COLO668 (cell line): ENCODE data around the gene PLCH2.
A peak's percentile ranks its signal among the peaks of the same experiment; 100 is the strongest.
"Not testable (repeated sequence)": the region's sequence is repeated elsewhere in the genome, so short reads cannot be mapped to it uniquely, and the experiment has no call there.

Source experiments
- DNase-seq: peaks from one replicate; lab custom pipeline; 2025; ENCODE audit not compliant: unreplicated experiment; lab: John Stamatoyannopoulos, UW

The PLCH2 gene

DNA sequence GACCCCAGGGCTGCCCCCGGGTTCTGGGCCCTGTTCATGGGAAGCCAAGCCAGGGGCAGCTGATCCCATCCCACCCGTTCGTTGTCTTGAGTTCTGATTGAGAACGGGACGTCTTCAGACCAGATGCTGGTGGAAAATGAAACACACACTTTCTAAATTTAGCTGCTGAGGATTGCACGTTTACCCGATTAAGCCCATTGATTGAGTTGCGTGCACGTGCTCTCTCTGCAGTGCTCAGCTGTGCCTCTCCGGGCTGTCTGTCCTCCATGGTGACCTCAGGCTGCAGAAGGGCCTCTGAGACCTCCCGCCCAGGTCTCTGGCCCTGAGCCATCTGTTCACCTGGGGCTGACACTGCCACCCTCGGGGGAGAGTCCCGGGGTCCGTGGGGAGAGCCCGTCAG lies 36.7 kb upstream of the PLCH2 start:
- DNase-seq: no peak

GRCh38 chr1:2440346-2440745 lies 35.7 kb upstream of the PLCH2 start:
- not testable (repeated sequence) for DNase-seq

DNA sequence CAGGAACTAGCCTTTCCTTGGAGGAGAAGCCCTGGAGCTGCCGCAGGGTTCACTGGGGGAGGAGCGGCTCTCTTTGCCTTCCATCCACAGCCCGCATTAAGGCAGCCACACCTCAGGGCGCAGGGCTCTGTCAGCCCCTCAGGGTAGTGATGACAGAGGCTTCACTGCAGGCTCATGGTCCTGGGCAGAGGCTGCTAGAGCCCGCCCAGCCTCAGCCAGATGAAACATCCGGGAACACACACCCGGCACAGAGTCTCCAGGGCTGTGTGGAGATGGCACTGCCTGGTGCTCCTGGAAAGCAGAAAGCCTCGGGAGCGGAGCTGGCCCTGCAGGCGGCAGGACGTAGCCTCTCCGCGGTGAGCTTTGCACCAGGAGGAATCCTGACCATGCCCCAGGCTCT lies 34.3 kb upstream of the PLCH2 start:
- DNase-seq: no peak

DNA sequence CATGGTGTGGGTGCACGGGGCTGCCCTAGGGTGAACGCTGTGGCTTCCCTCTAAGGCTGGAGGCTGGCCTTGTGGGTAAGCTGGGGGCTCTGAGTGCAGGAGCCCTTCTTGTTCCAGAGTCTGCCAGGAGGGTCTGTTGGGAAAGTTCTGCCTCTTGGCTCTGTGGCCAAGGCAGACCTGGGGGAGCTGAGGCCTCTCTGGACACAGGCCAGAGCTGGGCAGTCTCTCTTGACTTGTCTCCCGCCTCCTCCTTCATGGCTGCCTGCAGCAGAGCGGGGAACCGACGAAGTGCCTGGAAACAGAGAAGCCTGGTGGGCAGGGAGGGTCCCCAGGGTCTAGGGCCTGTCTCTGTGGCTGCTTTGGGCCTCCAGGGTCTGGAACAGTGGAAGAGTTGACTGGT lies 33.4 kb upstream of the PLCH2 start:
- DNase-seq: no peak

GRCh38 chr1:2443277-2444137 lies 32.6 kb upstream of the PLCH2 start:
- peak; percentile 45 for DNase-seq

- no peak for DNase-seq
These were observed 31.9 kb upstream of the PLCH2 start for GRCh38 chr1:2444138-2444591.

DNA sequence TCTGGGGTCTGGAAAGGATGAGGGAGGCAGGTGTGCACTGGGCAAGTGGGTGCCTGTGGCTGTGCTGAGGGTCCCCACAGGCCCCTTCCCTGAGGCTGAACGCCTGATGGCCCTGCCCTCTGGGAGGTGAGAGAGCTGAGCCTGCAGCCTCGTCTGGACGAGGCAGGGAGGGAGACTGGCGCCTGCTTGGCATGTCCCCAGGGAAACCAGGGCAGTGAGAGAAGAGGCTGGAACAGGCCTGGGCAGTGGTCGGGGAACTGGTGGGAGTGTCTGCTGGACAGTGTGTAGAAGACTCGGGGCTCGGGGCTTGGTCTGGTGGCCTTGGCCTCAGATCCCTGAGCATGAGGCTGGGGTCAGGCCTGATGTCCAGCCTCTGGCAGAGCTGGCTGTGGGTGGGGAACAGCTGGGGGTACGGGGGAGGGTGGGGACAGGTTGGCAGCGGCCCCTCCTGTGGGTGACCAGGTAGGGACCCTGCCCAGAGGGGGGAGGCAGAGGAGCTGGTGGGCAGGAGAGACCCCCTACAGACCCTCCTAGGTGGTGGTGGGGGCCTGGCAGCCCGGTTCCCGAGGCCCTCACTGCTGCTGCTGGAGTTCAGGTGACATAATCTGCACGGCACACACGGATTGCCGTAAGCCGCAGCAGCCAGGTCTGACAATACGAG lies 30.8 kb upstream of the PLCH2 start:
- DNase-seq: no peak

DNA sequence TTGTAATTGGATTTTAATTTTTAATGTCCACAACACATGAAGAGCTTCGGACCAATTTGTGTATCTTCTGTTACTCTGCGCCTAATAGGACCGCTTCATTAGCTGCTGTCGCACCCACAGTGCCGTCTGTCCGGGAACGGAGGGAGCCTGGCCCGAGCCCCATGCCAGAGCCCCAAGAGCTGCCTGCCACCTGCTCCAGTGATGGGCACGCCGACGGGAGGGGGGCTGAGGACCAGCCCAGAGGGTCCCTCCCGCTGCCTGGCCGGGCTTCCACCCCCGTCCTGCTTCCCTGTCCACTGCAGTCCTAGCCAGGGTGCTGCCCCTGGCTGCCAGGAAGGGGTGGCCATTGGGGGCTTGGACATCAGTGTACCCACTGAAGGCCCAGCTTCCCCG lies 30.3 kb upstream of the PLCH2 start:
- no peak for DNase-seq

DNA sequence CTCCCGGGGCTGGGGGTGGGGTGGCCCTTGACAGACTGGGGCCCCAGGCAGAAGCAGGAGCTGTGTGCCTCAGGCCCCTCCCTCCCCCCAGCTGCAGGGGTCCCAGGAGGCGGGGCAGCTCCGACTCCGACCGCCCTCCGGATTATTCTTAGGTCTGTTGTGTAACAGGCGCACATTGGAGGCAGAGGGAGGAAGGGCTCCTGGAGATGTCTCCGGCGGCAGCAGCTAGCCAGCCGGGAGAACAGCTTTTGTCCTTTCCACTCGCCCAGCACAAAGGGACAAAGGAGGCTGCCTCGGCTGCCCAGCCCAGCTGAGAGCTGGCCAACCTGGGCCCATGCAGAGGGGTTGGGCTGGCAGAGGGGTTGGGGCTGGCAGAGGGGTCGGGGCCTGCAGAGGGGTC lies 29.7 kb upstream of the PLCH2 start:
- DNase-seq: no peak

GRCh38 chr1:2446861-2447260 lies 29.2 kb upstream of the PLCH2 start:
- no peak for DNase-seq

DNA sequence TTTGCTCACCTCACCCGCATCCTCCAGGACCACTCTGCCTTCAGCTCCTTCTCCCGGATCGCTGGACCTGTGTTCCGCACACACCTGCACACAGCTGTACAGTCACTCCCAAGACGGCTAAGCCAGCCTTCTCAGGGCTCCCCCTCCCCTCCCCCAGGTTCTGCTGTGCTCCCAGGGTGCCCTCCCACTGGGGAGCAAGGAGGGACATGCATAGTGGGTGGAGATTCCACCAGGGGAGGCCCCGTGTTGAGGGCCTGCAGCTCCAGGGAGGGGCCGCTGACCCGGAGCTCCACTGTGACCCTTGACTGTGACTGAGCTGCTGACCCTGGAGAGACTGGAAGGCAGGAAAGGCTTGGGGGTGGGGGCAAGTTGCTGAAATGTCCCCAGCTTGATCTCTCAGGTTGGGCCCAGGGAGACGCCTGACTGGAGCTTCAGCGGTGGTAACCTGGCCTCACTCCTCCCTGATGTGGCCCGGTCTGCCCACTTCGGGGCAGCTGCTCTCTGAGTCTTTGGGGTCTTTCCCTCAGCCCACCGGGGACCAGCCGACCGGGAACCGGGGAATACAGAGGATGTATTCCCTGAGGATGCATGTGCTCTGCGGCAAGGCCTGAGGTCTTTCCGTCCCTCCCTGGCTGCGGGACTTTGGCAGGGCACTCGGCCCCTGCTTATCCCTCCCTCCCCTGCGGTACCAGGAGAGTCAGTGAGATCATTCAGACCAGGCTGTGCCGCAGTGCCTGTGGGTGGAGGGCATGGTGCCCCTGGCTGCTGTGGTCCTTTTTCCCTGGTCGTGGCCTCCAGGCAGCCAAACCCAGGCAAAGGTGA lies 28.6 kb upstream of the PLCH2 start:
- DNase-seq: no peak

DNA sequence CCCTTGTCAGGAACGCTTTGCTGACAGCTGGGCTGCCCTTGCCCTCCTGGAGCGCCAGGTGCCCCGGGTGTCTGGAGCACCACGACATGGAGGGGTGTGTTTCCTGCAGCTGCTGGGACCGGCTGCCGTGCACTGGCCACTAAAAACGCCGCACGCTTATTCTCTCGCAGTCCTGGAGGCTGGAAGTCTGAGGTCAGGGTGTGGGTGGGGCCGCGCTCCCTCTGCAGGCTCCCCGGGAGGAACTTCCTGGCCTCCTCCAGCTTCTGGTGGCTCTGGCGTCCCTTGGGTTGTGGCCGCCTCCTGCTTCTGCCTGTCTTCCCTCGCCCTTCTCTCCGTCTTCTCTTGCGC lies 28.0 kb upstream of the PLCH2 start:
- DNase-seq: peak; percentile 85

DNA sequence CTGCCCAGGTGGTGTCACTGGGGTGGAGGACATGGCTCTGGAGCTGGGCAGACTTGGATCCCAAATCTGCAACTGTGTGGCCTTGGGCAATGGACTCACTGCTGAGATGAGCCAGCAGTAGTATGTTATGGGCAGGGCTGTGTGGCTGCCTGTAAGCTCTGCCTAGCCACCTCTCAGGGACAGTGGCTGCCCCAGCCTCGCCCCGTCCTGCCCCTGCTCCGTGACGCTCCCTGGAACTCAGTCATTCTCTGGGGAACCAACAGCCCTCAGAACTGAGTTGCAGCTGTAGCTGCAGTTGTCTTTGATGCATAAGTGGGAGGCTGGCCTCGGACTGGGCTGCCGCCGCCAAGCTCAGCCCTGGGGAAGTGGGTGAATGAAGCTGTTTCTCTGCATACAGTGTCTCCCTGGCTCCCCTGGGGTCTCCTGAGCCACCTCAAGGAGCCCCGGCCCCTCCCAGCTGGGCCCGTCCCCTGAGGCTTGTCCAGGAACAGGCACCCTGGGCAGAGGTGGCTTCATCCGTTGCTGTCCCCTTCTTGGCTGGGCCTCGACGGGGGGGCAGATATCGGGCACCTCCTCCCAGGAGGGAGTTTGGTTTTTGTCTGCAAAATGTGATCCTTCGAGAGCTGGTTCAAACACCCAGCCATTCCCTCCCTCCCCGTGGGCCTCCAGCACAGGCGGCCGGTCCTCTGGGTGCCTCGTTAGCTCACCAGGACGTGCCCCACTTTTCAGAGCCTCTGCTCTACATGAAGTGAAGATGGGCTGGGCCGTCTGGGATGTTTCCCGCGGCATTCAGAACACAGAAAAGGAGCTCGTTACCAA lies 26.2 kb upstream of the PLCH2 start:
- no peak for DNase-seq

GRCh38 chr1:2451741-2452140 lies 24.3 kb upstream of the PLCH2 start:
- no peak for DNase-seq

DNA sequence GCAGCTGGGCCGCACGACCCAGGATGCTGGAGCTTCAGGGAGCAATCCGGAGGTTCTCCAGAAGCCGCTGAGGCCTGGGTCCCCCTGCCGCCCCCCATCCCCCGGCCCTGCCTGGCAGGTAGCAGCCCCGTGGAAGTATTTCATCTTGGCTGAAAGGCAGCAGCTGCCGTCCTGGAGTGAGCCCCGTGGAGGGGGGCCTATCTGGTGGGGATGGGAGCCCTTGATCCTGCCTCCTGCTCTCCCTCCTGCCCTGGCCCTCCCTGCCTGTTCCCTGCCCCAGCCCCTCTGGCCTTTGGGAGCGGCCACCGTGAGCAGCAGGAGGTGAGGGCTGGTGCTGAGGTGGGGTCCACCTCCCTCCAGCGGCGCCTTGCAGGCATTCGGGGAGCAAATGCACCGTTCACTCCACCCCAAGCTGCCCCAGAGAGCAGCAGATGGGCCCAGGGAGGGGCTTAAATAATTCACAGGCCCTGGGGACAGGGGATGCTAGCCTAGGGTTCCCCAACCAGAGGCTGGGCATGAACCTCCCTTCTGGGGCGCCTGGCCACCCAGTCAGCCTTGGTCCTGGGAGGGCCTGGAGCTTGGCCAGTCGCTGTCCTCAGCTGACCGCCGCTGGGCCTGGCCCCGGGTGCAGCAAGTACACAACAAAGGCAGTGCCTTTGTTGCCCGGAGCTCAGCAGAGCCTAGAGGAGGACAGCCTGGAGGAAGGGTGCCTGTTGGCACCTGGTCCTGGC lies 23.7 kb upstream of the PLCH2 start:
- no peak for DNase-seq

DNA sequence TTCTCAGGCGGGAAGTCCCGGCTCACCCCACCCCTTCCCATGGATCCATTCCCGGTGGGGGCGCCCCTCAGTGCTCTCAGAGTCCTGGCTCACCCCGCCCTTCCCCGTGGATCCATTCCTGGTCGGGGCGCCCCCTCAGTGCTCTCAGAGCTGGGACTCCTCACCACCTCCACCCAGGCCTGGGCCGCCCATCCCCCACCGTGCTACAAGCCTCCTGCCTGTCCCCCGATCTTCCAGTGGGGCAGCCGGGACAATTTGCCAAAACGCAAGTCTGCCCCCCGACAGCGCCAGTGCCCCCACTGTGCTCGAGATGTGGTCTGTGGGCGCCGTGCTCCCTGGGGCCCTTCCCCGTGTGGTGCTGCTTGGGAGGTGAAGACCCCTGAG lies 23.2 kb upstream of the PLCH2 start:
- DNase-seq: no peak

- DNase-seq: no peak
These were observed 21.9 kb upstream of the PLCH2 start for GRCh38 chr1:2454227-2454626.

DNA sequence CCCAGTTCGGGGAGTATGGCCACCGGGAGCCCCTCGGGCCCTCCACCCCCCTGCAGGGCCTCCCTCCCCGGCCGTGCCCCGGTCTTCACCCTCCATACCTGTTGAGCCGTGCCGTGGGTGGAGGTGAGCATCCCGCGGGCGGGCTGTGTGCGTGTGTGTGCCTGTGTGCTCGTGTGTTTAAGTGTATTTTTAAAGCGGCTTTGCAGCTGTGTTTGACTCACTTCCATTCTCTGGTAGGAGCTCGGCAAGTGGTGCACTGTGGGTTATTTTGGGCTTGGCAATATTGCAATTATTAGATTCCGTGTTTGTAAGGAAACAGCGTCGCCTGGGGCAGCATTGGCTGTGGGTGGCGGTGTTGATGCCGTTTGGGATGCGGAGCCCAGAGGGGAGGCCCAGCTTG lies 20.3 kb upstream of the PLCH2 start:
- DNase-seq: peak; percentile 37

- no peak for DNase-seq
These were observed 18.6 kb upstream of the PLCH2 start for GRCh38 chr1:2457444-2457843.

GRCh38 chr1:2458687-2459086 lies 17.4 kb upstream of the PLCH2 start:
- no peak for DNase-seq
